ENCODE data around the gene INPP4B. TPM values are rescaled to one million over a fixed set of nuclear protein-coding genes. Genes with fewer than 3 reads are reported as not detected.

The INPP4B gene
- total RNA-seq, 2 donors from 2014 or later = 10.0 to 14.1 TPM

GRCh38 chr4:142530728-142531127 is 315.4 kb downstream of the INPP4B start:
- Histone ChIP-seq H3K9ac (ENCODE audit: low read depth in 2 of 2, low read length in 2 of 2) (no peak overlapping the region), H3K9me3 (no peaks in the 10 kb centered on the region)

DNA sequence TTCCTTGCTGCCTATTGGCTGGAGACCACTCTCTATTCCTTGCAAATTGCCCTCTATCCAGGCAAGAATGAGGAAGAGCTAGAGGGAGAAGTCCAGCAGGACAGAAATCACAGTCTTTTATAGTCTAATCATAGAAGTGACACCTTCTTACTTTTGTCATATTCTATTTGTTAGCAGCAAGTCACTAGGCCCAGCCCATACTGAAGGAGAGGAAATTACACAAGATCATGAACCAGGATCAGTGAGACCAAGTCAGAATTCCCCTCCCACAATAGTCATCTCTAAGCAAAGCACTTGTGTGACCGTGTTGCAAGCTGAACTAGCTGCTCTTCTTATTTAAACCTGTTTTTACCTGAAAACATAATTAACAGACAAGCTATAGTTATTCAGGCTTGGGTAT is 317.7 kb downstream of the INPP4B start:
- DNase-seq = no peak
- Histone ChIP-seq H3K27ac (no peak overlapping the region), H3K27me3 (no peaks in the 10 kb centered on the region), H3K4me3 (no peak overlapping the region), H3K9me3 (no peaks in the 10 kb centered on the region), H3K4me1 (no peaks in the 10 kb centered on the region), H3K9ac (ENCODE audit: low read depth in 2 of 2, low read length in 2 of 2) (no peak overlapping the region), H3K36me3 (no peaks in the 10 kb centered on the region)
- TF ChIP-seq CTCF (IDR thresholded peaks at IDR 0.05) = no peak
- intact Hi-C loops (cut with DNase I) = no loop called here

More at GRCh38 chr4:142530728-142531127, 315.4 kb downstream of the INPP4B start:
- intact Hi-C loops (cut with DNase I) = no loop called here
- Histone ChIP-seq H3K27me3 (no peaks in the 10 kb centered on the region), H3K27ac (no peak overlapping the region), H3K36me3 (no peaks in the 10 kb centered on the region), H3K4me1 (no peaks in the 10 kb centered on the region), H3K4me3 (no peak overlapping the region)
- no peak for DNase-seq
- no peak for TF ChIP-seq CTCF (IDR thresholded peaks at IDR 0.05)

- H3K27me3 ChIP-seq = no peaks in the 10 kb centered on the region
- H3K4me1 ChIP-seq = no peaks in the 10 kb centered on the region
- H3K36me3 ChIP-seq = no peaks in the 10 kb centered on the region
- H3K9ac ChIP-seq (ENCODE audit: low read depth in 2 of 2, low read length in 2 of 2) = no peak overlapping the region
- DNase-seq = no peak
- H3K27ac ChIP-seq = no peak overlapping the region
- no peak for TF ChIP-seq CTCF (IDR thresholded peaks at IDR 0.05)
- H3K4me3 ChIP-seq = no peak overlapping the region
- intact Hi-C loops (cut with DNase I) = no loop called here
- H3K9me3 ChIP-seq = no peaks in the 10 kb centered on the region
Measured at GRCh38 chr4:142523111-142523510, 323.0 kb downstream of the INPP4B start.

DNA sequence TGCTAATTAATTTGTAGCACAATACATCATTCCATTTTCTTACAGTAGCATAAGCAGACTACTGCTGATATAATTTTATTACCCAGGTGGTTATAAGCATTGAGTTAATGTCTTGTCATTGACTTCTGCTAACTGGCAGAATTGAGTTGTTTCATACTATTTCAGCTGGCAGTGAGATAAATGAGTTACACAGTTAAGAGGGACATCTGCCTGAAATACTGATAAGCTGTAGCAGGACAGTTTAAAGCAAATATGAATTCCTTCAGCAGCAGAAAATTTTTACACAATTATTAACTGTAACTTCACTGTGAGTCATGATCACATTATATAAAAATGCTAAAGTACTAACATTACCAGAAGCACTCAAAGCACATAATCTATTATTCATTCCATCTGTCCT is 326.8 kb downstream of the INPP4B start:
- no peak overlapping the region for H3K4me3 ChIP-seq
- no peaks in the 10 kb centered on the region for H3K4me1 ChIP-seq
- no peak overlapping the region for H3K9ac ChIP-seq (ENCODE audit: low read depth in 2 of 2, low read length in 2 of 2)
- intact Hi-C loops (cut with DNase I) = no loop called here
- H3K36me3 ChIP-seq = no peaks in the 10 kb centered on the region
- no peak overlapping the region for H3K27ac ChIP-seq
- no peak for TF ChIP-seq CTCF (IDR thresholded peaks at IDR 0.05)
- no peaks in the 10 kb centered on the region for H3K27me3 ChIP-seq
- DNase-seq = no peak
- H3K9me3 ChIP-seq = no peaks in the 10 kb centered on the region

GRCh38 chr4:142516686-142517526 is 329.2 kb downstream of the INPP4B start:
- no peak for TF ChIP-seq CTCF (IDR thresholded peaks at IDR 0.05)

More at GRCh38 chr4:142516686-142517526, 329.2 kb downstream of the INPP4B start:
- Histone ChIP-seq H3K4me3 (no peak overlapping the region), H3K9me3 (no peaks in the 10 kb centered on the region), H3K9ac (ENCODE audit: low read depth in 2 of 2, low read length in 2 of 2) (no peak overlapping the region), H3K36me3 (no peaks in the 10 kb centered on the region), H3K27me3 (no peaks in the 10 kb centered on the region), H3K4me1 (no peaks in the 10 kb centered on the region), H3K27ac (no peak overlapping the region)
- no peak for DNase-seq
- intact Hi-C loops (cut with DNase I) = no loop called here

All from colonic mucosa (tissue), 4 donors.